K562 (cell line): ENCODE results near the gene VPS33B. TPM values are rescaled to one million over a fixed set of nuclear protein-coding genes. Genes with fewer than 3 reads are reported as not detected.
A peak's percentile ranks its signal among the peaks of the same experiment; 100 is the strongest.

ENCODE experiments used
- ATAC-seq: fragments of 200-7000 bp; cut with Tn5 transposase; 3 replicates; pipeline ENCODE4 v1.9.1; 2020; ENCODE audit warnings: moderate library complexity
- BruUV-seq: library from RNA; stranded (reverse); fragments of 400-500 nt; replicated peaks from 2 replicates; lab custom pipeline; 2021; lab: Mats Ljungman, UMichigan
- CTCF ChIA-PET: fragments of 300-600 bp; formaldehyde crosslinking; extraction: SDS; loops from one replicate; lab custom pipeline; 2021; ENCODE audit warnings: low intra/inter-chr PET ratio; lab: Yijun Ruan, JAX
- POLR2A ChIA-PET: fragments of 300-600, 350-650 bp; sonication (Branson Sonifier 250); formaldehyde crosslinking; extraction: SDS; loops from one replicate; lab custom pipeline; 2021; ENCODE audit warnings: antibody characterized with exemption, inconsistent platforms; lab: Yijun Ruan, JAX
- DNase-seq, 4 experiments: peaks; one replicate each; pipeline versions ENCODE4 v3.0.0 to v3.0.0-alpha.2; 2011 to 2018; ENCODE audit warnings: low spot score in 3 of 4, mixed read lengths in 3 of 4; ENCODE audit errors: extremely low read depth in 1 of 4
- FAIRE-seq: peaks from 2 replicates; lab custom pipeline; 2011; peaks lifted over from hg19 to GRCh38; lab: Jason Lieb, UNC
- H2AFZ ChIP-seq: 2 replicates; pipeline ENCODE4 v1.6.0; 2011; ENCODE audit warnings: low read depth, low read length, control low read depth, inconsistent platforms
- H3K27ac ChIP-seq: fragments of 200-600 bp; 3 replicates; pipeline ENCODE4 v1.8.0; 2011; ENCODE audit warnings: low read depth, mild to moderate bottlenecking, control low read depth, inconsistent platforms, low read length, moderate library complexity, mixed read lengths; ENCODE audit errors: extremely low read depth
- H3K27me3 ChIP-seq, 2 experiments: fragments of 300-600 bp in 1 of 2; 2 replicates in 1 of 2; 3 replicates in 1 of 2; pipeline versions ENCODE4 v1.6.0 to v1.8.0; 2011; ENCODE audit warnings: inconsistent platforms in 2 of 2, low read length in 2 of 2, mild to moderate bottlenecking in 1 of 2, mixed read lengths in 1 of 2, moderate library complexity in 1 of 2; ENCODE audit not compliant: control insufficient read depth in 2 of 2, insufficient read depth in 2 of 2
- H3K36me3 ChIP-seq: fragments of 300-600 bp; 3 replicates; pipeline ENCODE4 v1.8.0; 2011; ENCODE audit warnings: mild to moderate bottlenecking, low read length, inconsistent platforms; ENCODE audit not compliant: control insufficient read depth, insufficient read depth
- H3K4me1 ChIP-seq, 2 experiments: fragments of 200-600 bp in 1 of 2; replicated peaks in 1 of 2; 2 replicates in 1 of 2; 3 replicates in 1 of 2; pipeline versions ENCODE4 v1.5.1 to v1.8.0; 2011; ENCODE audit warnings: inconsistent platforms in 2 of 2, low read length in 2 of 2, mild to moderate bottlenecking in 1 of 2, mixed read lengths in 1 of 2, moderate library complexity in 1 of 2; ENCODE audit not compliant: control insufficient read depth in 2 of 2, insufficient read depth in 2 of 2
- H3K4me2 ChIP-seq: 2 replicates; pipeline ENCODE4 v1.6.1; 2011; ENCODE audit warnings: low read length, control low read depth, inconsistent platforms, mixed read lengths; ENCODE audit not compliant: insufficient read depth
- H3K4me3 ChIP-seq: fragments of 200-600 bp; sonication (generic), shearing (Covaris generic); 2 replicates; pipeline ENCODE4 v1.5.1; 2016; ENCODE audit warnings: control low read depth, inconsistent platforms
- H3K79me2 ChIP-seq: fragments of 200-600 bp; 3 replicates; pipeline ENCODE4 v1.8.0; 2011; ENCODE audit warnings: low read length, inconsistent platforms; ENCODE audit not compliant: control insufficient read depth, insufficient read depth
- H3K9ac ChIP-seq, 2 experiments: 2 replicates each; pipeline versions ENCODE4 v1.6.0 to v1.6.1; 2011; ENCODE audit warnings: low read depth in 2 of 2, low read length in 2 of 2, control low read depth in 1 of 2, inconsistent platforms in 1 of 2, mild to moderate bottlenecking in 1 of 2, mixed read lengths in 1 of 2; ENCODE audit not compliant: insufficient read depth in 1 of 2
- H3K9me1 ChIP-seq: one replicate; pipeline ENCODE4 v1.6.0; 2011; ENCODE audit warnings: inconsistent platforms, mild to moderate bottlenecking, low read length, moderate library complexity; ENCODE audit not compliant: control insufficient read depth, insufficient read depth
- H3K9me3 ChIP-seq: replicated peaks from 2 replicates; pipeline ENCODE4 v1.5.1; 2011; ENCODE audit warnings: low read depth, low read length, inconsistent platforms; ENCODE audit not compliant: control insufficient read depth, insufficient read depth
- H4K20me1 ChIP-seq: replicated peaks from 2 replicates; pipeline ENCODE4 v1.6.1; 2011; ENCODE audit warnings: low read length, inconsistent platforms, mixed read lengths; ENCODE audit not compliant: control insufficient read depth, insufficient read depth
- ASH1L ChIP-seq: fragments of 450-650 bp; IDR thresholded peaks from 2 replicates; pipeline ENCODE4 v1.6.1; 2018; ENCODE audit warnings: borderline replicate concordance, mild to moderate bottlenecking, low read depth; ENCODE audit not compliant: partially characterized antibody
- KHSRP ChIP-seq: fragments of 450-650 bp; IDR thresholded peaks from 2 replicates; pipeline ENCODE4 v1.6.1; 2017
- NFE2L1 ChIP-seq: fragments of 450-650 bp; IDR thresholded peaks from 2 replicates; pipeline ENCODE4 v1.6.1; 2016; ENCODE audit warnings: missing genetic modification characterization, low read depth, mild to moderate bottlenecking, missing compliant biosample characterization, moderate library complexity, borderline replicate concordance
- NR1H2 ChIP-seq: sonication (generic); formaldehyde crosslinking; IDR thresholded peaks from 2 replicates; pipeline ENCODE4 v1.4.0; 2020; ENCODE audit warnings: mild to moderate bottlenecking, missing genetic modification reagents
- NUFIP1 ChIP-seq: fragments of 450-650 bp; IDR thresholded peaks from 2 replicates; pipeline ENCODE4 v1.6.1; 2018; ENCODE audit not compliant: partially characterized antibody
- POLR2G ChIP-seq: fragments of 200-400 bp; formaldehyde crosslinking; IDR thresholded peaks from 2 replicates; pipeline ENCODE4 v1.6.1; 2017; ENCODE audit warnings: low read depth, mild to moderate bottlenecking, antibody characterized with exemption, low read length, moderate library complexity
- RUNX1 ChIP-seq: sonication (generic); IDR thresholded peaks from 2 replicates; pipeline ENCODE4 v1.6.1; 2016; ENCODE audit warnings: antibody characterized with exemption, low read depth
- ZNF316 ChIP-seq: fragments of 450-650 bp; IDR thresholded peaks from 2 replicates; pipeline ENCODE4 v1.6.1; 2016
- WGBS: fragments of 100-300 bp; shearing (Covaris generic); methylation state at CpG from one replicate; pipeline ENCODE4 v1.1.6; 2016; ENCODE audit warnings: low coverage, mixed read lengths; ENCODE audit not compliant: insufficient coverage; ENCODE audit errors: missing lambda C conversion rate; 5-methylcytosine and 5-hydroxymethylcytosine counted together
- in situ Hi-C: fragments of 300-500 bp; cut with MboI; formaldehyde crosslinking; loops from 4 replicates; pipeline ENCODE4 v1.15.0; 2018; ENCODE audit warnings: inconsistent platforms, mixed read lengths
- intact Hi-C: fragments of 100-400 bp; cut with micrococcal nuclease; formaldehyde crosslinking; loops from 2 replicates; pipeline ENCODE4 v1.14.2; 2022
- polyA plus RNA-seq, 8 experiments: library from polyadenylated mRNA; depleted of rRNA in 4 of 8; stranded (reverse) in 5 of 8; unstranded in 3 of 8; fragments of >200 nt; fragmentation: Nextera tagmentation in 2 of 8; fragmentation: Illumina TruSeq in 1 of 8; extraction: Ambion mirVana in 2 of 8; extraction: Trizol in 1 of 8; gene quantifications; 2 replicates each; pipeline versions ENCODE4 v1.2.1 to v1.2.3, GENCODE V29; 2011 to 2014; ENCODE audit warnings: inconsistent platforms in 1 of 8, missing spikeins in 1 of 8
- total RNA-seq, 7 experiments: library from RNA; depleted of rRNA in 6 of 7; stranded (reverse); fragments of >200 nt in 6 of 7; fragmentation: Illumina TruSeq in 2 of 7; extraction: Trizol in 2 of 7; gene quantifications; 2 replicates each; pipeline versions ENCODE4 v1.2.1 to v1.2.3, GENCODE V29; 2011 to 2021; ENCODE audit warnings: low replicate concordance in 1 of 7
- TF ChIP-seq, protein P1 (sequence below): fragments of 250-450 bp; sonication (Bioruptor Pico); IDR thresholded peaks from 2 replicates; pipeline ENCODE4 v1.9.0; 2021; ENCODE audit warnings: mild to moderate bottlenecking

Gene VPS33B
- total and polyA plus RNA-seq, 9 of the 15 experiments (the other 6 are each of a cell fraction or from before 2014, with no cell fraction given), result 9.4 to 25.5 (median 14.8) TPM

DNA sequence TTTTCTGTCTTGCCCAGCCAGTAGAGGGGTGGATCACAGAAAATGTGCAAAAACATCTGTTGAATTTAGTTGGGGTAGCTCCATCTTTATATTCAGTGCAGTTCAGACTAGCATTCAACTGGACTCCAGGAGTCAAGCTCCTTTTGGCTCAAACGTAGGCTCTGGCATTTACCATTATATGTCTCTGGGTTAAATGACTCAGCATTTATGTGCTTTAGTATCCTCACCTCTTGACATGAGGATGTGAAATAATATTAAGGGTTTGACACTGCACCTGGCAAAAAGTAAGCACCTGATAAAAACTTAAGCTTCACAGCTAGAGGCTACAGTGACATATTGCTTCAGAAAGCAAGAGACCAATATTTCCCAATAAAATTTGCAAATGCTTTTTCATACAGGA, 42.8 kb downstream of the VPS33B start (continued):
- no peak for TF ChIP-seq NUFIP1
- TF ChIP-seq NFE2L1 (tag), result peak; percentile 78
- no peak for TF ChIP-seq KHSRP
- no peak for TF ChIP-seq ASH1L
- no peak for TF ChIP-seq RUNX1
- no peak for TF ChIP-seq NR1H2 (CRISPR knock-in tag)
- peak; percentile 87 for TF ChIP-seq ZNF316
- TF ChIP-seq, all 486 proteins: peak for 9

DNA sequence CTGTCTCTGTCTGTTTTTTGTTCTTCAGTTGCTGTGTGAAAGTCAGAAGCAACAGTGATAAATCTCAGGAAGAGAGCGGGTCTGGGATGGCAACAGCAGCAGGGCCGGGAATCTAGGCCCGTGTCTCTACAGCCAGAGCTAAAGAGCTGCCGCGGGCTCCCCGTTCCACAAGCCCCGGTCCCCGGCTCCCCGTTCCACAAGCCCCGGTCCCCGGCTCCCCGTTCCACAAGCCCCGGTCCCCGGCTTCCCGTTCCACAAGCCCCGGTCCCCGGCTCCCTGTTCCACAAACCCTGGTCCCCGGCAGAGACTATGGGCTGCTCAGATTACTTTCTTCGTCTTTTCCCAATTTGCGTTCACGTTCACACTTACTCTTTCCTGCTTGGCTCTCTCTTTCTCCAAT, 48.2 kb downstream of the VPS33B start:
- 98% methylated on average over 6 of the region's 21 CpGs for WGBS
- Histone ChIP-seq H3K79me2 (peaks cover 2% of the 10 kb centered on the region; the same call in 1 of the 3 replicates), H2AFZ (no peak overlapping the region), H4K20me1 (peaks cover 3% of the 10 kb centered on the region; the same call in 1 of the 2 replicates), H3K4me2 (no peak overlapping the region), H3K9ac (no peak overlapping the region), H3K36me3 (peaks cover 90% of the 10 kb centered on the region), H3K9me3 (no peaks in the 10 kb centered on the region; the same call in 1 of the 2 replicates), H3K27ac (no peak overlapping the region), H3K4me1 (no peaks in the 10 kb centered on the region; a peak in 1 of 5 replicates), H3K9me1 (peaks cover 2% of the 10 kb centered on the region), H3K4me3 (no peak overlapping the region), H3K27me3 (no peaks in the 10 kb centered on the region)
- TF ChIP-seq, protein P1, sequence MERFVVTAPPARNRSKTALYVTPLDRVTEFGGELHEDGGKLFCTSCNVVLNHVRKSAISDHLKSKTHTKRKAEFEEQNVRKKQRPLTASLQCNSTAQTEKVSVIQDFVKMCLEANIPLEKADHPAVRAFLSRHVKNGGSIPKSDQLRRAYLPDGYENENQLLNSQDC (CRISPR knock-in tag), result no peak
- TF ChIP-seq POLR2G, result peak; percentile 31; the same call in 1 of the 2 replicates
- POLR2A ChIA-PET, result no interaction called here
- CTCF ChIA-PET, result no interaction called here
- DNase-seq (no peak), FAIRE-seq (no peak), ATAC-seq (no peak)
- intact Hi-C loops, result no loop called here
- in situ Hi-C loops, result no loop called here
- BruUV-seq, result no TSS peak
